Measurements from ENCODE around the gene PAXX. TPM values are rescaled to one million over a fixed set of nuclear protein-coding genes. Genes with fewer than 3 reads are reported as not detected.

Gene PAXX
- total RNA-seq, 1 experiment from 2014 or later = 64.0 TPM

- Histone ChIP-seq H3K36me3 (ENCODE audit: control insufficient read depth, insufficient read depth, low read length) (no peaks in the 10 kb centered on the region), H3K4me3 (ENCODE audit: low read depth in 2 of 2, low read length in 2 of 2) (no peak overlapping the region), H3K27ac (ENCODE audit: low read length) (no peak overlapping the region), H3K27me3 (ENCODE audit: control insufficient read depth, insufficient read depth, low read length) (no peaks in the 10 kb centered on the region), H3K9me3 (ENCODE audit: control insufficient read depth, insufficient read depth, low read depth, low read length) (no peaks in the 10 kb centered on the region), H3K4me1 (ENCODE audit: control insufficient read depth, insufficient read depth, low read length) (peaks cover 5% of the 10 kb centered on the region; the same call in 1 of the 2 replicates)
- ChIA-PET POLR2A (no interaction called here), CTCF (no interaction called here)
- BruUV-seq (replicated peaks) = no TSS peak
- TF ChIP-seq TCF7L2 (IDR thresholded peaks at IDR 0.05; ENCODE audit: low read depth, low read length) (no peak), CTCF (IDR thresholded peaks at IDR 0.05) (no peak), REST (IDR thresholded peaks at IDR 0.05; ENCODE audit: insufficient read depth in 1 of 2, low read depth in 2 of 2, low read length in 1 of 2) (no peak), POLR2AphosphoS5 (IDR thresholded peaks at IDR 0.05; ENCODE audit: low read depth, low read length) (no peak), SIN3A (IDR thresholded peaks at IDR 0.05; ENCODE audit: borderline replicate concordance, insufficient read depth, low read depth, low read length) (no peak)
- intact Hi-C loops (cut with micrococcal nuclease; ENCODE audit: unreplicated experiment) = no loop called here
- peak; percentile 35; the same call in 1 of the 2 replicates for ATAC-seq
- no peak for DNase-seq (ENCODE audit: low read depth, low spot score)
- in situ Hi-C loops (cut with HindIII; ENCODE audit: low pct_unique_long_range_greater_than_20kb, low sequenced_read_pairs) = no loop called here
Observed at GRCh38 chr9:136968333-136969127, 23.7 kb upstream of the PAXX start.

GRCh38 chr9:136969150-136969549 is 23.1 kb upstream of the PAXX start:
- BruUV-seq (replicated peaks) = no TSS peak
- DNase-seq (ENCODE audit: low read depth, low spot score) (no peak), ATAC-seq (no peak)
- intact Hi-C loops (cut with micrococcal nuclease; ENCODE audit: unreplicated experiment) = no loop called here
- TF ChIP-seq SIN3A (IDR thresholded peaks at IDR 0.05; ENCODE audit: borderline replicate concordance, insufficient read depth, low read depth, low read length) (no peak), CTCF (IDR thresholded peaks at IDR 0.05) (no peak), TCF7L2 (IDR thresholded peaks at IDR 0.05; ENCODE audit: low read depth, low read length) (no peak)
- H3K9me3 ChIP-seq (ENCODE audit: control insufficient read depth, insufficient read depth, low read depth, low read length) = no peaks in the 10 kb centered on the region
- H3K36me3 ChIP-seq (ENCODE audit: control insufficient read depth, insufficient read depth, low read length) = no peaks in the 10 kb centered on the region
- in situ Hi-C loops (cut with HindIII; ENCODE audit: low pct_unique_long_range_greater_than_20kb, low sequenced_read_pairs) = no loop called here
- ChIA-PET POLR2A (no interaction called here), CTCF (no interaction called here)
- no peak overlapping the region for H3K27ac ChIP-seq (ENCODE audit: low read length)
- peaks cover 5% of the 10 kb centered on the region; the same call in 1 of the 2 replicates for H3K4me1 ChIP-seq (ENCODE audit: control insufficient read depth, insufficient read depth, low read length)
- no peak overlapping the region for H3K4me3 ChIP-seq (ENCODE audit: low read depth in 2 of 2, low read length in 2 of 2)
- H3K27me3 ChIP-seq (ENCODE audit: control insufficient read depth, insufficient read depth, low read length) = no peaks in the 10 kb centered on the region

Measured in Panc1 (cell line).